Activated CD8-positive, alpha-beta memory T cell treated with anti-CD3 and anti-CD28 coated beads, Interleukin-2, amount 50 U/mL, for 24 hours (primary cell): Measurements from ENCODE around the gene MLLT6.

Experiments
- DNase-seq: peaks from one replicate; pipeline ENCODE4 v3.0.0-alpha.2; 2020; ENCODE audit errors: extremely low read depth

The MLLT6 gene

DNA sequence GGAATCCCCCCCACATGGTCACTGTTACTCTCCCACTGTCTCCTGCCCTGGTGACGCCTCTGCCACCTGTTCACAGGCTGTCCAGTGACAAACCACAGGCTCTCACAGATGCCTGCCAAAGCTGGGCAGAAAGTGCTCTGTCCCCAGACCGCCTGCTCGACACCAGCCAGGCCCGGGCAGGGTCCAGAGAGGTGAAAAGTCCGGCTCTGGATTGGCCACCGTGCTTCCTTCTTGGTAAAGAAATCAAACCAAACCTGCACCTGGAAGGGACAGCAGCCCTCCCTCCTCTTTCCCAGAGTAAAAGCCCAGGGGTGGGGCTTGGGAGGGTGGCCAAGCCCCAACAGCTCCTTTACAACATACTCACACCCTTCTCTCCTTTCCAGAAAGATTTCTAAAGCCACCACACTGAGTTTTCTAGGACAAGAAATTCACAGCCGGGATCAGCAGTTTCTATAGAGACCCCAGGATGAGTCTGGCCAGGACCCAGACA is 36.9 kb downstream of the MLLT6 start:
- DNase-seq: no peak

DNA sequence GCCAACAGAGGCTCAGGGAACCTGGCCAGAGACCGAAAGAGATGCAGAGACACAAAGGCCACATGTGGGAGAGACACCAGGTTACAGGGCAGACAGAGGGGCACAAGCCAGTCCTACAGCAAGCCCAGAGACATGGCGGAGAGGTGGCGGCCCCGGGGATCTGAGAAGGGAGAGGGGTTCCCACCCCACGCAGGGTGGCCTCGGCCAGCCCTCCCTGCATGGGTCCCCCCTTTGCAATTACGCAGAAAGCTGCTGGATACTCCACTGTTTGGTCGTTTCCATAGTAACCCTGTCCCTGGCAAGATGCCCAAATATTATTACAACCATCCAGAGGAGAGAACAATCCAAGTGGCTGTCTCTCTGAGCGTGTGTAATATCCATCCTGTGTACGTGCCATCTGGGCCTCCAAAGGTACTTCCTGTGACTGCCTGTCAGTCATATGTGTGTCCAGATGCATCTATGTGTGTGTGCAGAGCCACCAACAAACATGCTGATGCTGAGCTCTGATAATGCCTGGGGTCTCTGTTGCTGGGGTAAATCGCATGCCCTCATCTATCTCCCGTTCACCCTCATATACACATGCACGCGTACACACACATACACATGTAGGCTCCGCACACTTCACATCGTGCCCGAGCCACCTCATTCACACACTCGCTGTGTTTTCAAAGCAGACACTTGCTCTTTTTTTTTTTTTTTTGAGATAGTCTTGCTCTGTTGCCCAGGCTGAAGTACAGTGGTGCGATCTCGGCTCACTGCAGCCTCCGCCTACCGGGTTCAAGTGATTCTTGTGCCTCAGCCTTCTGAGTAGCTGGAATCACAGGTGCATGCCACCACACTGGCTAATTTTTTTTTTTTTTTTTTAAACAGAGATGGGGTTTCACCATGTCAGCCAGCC is 37.6 kb downstream of the MLLT6 start:
- DNase-seq: no peak

DNA sequence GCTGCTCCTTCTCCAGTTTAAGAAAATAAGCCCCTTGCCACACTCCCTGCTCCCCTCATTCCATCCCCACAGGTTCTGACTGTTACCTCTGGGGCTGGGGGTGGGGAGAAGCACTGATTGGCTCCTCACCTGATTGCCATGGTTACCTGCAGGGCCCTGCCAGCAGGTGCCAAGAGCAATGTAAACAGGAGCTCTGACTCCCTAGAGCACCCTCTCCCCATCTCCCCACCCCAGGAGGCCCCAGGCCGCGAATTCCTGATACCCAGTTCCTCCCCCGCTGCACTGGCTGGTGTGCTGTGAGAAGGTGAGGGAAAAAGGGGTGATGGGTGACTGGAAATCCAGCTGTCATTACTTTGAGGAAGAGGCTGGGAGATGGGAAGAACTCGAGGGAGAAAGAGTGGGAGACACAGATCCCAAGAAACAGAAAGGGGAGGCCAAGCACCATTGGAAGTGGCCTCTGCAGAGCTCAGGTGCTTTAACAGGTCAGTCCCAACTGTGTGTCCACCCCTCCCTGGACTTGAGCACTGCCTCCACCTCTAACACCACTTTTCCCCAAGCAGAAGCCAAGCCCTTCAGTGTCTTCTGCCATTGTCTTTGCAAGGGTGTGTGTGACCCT is 38.6 kb downstream of the MLLT6 start:
- DNase-seq: no peak

DNA sequence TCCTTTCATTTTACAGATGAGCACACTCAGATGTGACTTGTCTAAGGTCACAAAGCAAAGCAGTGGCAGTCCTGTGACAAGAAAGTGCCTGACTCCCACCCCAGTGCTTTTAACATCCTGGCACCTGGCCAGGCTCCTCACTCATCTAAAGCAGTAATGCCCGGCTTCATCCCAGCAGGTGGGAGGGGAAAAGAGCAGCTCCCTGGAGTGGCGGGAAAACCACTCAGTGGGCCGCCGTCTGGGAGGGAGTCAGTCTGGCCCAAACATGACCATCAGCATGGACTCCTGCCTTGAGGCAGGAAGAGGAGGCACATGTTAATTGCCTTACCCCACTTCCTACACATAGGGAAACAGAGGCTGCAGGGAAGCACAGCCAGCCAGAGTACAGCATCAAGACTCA is 40.5 kb downstream of the MLLT6 start:
- no peak for DNase-seq

- no peak for DNase-seq
Measured at GRCh38 chr17:38746004-38746848, 41.2 kb downstream of the MLLT6 start.

DNA sequence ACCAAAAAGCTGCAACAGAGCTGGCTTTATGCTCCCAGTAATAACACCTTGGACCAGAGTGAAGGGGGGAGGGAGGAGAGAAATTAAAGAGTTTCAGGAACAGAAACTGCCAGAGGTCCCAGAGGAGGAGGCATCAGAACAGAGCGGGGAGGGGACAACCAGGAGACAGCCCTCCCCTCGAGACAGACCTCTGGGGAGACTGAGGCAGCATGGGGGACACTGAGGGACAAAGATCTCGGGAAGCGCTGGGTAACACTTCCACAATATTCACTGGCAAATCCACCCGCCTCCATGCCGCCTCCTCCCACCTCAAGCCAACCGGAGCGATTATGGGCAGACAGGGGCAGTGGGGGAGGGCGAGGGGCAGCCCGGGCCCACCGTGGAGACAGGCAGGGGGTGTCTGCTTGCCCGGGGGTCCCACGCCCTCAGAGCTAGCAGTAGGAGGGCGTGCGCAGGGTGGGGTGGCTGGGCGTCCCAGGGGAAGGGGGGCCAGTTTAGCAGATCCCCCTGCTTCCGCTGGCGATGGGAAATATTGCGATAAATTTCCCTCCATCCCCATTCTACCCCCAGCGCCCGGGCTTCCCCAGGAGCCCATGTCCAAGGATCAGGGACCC is 41.9 kb downstream of the MLLT6 start:
- no peak for DNase-seq

GRCh38 chr17:38747463-38748148 is 42.5 kb downstream of the MLLT6 start:
- no peak for DNase-seq

GRCh38 chr17:38748149-38748891 is 43.2 kb downstream of the MLLT6 start, which contains the start of gene PCGF2:
TSS of gene PCGF2 (minus strand) at chr17:38748336. CDS start at chr17:38740402, 7,934 bp downstream.
- no peak for DNase-seq

DNA sequence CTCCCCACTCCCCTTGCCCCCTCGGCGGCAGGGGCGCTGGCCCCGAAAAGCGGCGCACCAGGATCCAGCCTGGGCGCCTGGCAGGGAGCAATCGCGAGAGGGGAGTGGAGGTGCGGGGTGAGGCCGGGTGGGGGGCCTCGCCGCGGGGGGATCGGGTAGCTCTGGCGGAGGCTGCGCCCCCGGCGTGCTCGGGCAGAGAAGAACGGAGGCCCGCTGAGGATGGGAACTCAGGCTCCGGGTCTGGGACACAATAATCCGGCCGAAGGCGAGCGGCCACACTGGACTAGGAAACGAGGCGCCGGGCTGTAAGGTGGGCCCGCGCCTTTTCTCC is 43.8 kb downstream of the MLLT6 start:
- DNase-seq: no peak

- DNase-seq: no peak
Measured at GRCh38 chr17:38749223-38750043, 44.4 kb downstream of the MLLT6 start.

- no peak for DNase-seq
Measured at GRCh38 chr17:38750044-38750311, 44.9 kb downstream of the MLLT6 start.

DNA sequence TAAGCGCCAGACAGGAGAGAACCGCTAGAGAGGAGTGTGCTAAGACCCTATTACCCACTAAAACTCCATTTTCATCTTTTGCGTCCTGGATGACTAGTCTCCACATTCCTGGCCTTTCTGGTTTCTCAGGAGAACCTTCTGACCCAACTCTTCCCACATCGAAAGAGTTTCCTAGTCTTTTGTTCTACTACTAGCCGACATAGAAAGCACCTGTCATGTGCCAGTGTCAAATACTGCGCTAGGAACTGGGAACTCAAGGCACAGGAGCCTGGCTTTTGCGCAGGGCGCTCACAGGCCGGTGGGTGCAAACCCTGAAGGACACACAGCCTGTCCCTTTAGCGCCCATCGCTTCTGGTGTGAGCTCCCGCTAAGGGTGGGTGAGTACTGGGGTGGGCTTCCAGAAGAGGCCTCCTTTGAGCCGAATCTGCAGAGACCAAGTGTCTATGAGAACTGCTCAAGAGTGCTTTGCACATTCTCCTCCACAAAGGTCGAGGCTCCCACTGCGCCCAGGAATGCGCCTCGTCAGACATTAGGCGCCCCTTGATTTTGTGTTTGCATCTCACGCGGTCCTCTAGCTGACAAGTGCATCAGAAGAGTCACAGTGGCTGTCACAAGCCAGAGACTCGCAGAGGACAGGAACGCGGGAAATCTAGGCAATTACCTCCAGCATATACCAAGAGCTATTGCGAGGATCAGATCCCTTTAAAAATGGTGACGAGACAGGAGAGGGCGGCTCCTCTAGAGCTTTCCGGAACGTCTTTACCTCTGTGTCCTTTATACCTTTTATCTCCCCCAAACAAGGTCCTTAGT is 45.4 kb downstream of the MLLT6 start:
- DNase-seq: no peak

- DNase-seq: no peak
Measured at GRCh38 chr17:38751144-38751807, 46.2 kb downstream of the MLLT6 start.

DNA sequence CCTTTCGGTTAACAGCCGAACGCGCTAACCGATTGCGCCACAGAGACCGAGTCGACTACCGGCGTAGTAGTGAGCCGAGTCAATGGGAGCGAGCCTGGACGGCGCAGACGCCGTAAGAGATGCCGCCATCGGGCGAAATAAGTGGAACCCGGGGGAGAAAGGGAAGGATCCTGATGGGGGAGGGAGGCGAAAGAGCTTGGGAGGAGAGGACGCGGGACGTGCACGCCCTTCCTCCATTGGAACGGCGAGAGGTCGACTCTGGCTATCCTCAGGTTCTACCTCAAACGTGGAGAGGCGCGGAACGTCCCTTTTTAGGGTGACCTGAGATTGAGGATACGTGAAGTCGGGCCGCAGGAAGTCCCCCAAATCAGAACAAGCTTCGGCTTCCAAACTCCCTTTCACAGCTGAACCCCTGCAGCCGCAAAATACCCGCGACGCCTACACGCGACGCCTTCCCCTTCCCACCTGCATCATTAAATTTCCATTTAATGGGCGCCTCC is 46.8 kb downstream of the MLLT6 start:
- DNase-seq: no peak

GRCh38 chr17:38752308-38753070 is 47.4 kb downstream of the MLLT6 start, which contains the start of gene PSMB3:
TSS of gene PSMB3 (plus strand) at chr17:38752741. CDS start at chr17:38752827, 86 bp downstream.
- DNase-seq: peak; percentile 93

GRCh38 chr17:38753071-38753506 is 48.0 kb downstream of the MLLT6 start:
- no peak for DNase-seq

- DNase-seq: no peak
Measured at GRCh38 chr17:38761612-38762011, 56.5 kb downstream of the MLLT6 start.
